NCI-H226 (cell line): ENCODE results near the gene NOL3.

Source experiments
- DNase-seq: peaks from one replicate; pipeline ENCODE4 v3.0.0-alpha.2; 2015

Gene NOL3

GRCh38 chr16:67155295-67156142 is 14.8 kb upstream of the NOL3 start:
- peak; percentile 51 for DNase-seq

GRCh38 chr16:67156143-67156844 is 14.0 kb upstream of the NOL3 start:
- DNase-seq = no peak

GRCh38 chr16:67157106-67157748 is 13.1 kb upstream of the NOL3 start:
- DNase-seq = no peak

- DNase-seq = no peak
Measured at GRCh38 chr16:67157892-67158635, 12.3 kb upstream of the NOL3 start.

GRCh38 chr16:67158637-67159600 is 11.4 kb upstream of the NOL3 start:
- no peak for DNase-seq

- DNase-seq = no peak
Measured at GRCh38 chr16:67161595-67162058, 8.7 kb upstream of the NOL3 start.

GRCh38 chr16:67162506-67163163 is 7.7 kb upstream of the NOL3 start:
- no peak for DNase-seq

GRCh38 chr16:67163164-67163998 is 7.0 kb upstream of the NOL3 start:
- DNase-seq = no peak

- no peak for DNase-seq
Measured at GRCh38 chr16:67163999-67164558, 6.3 kb upstream of the NOL3 start.

GRCh38 chr16:67164599-67165061 is 5.7 kb upstream of the NOL3 start, which contains the start of gene HSF4:
HSF4 (plus strand) TSS chr16:67164745; CDS start chr16:67164812, 67 bp downstream.
- DNase-seq = peak; percentile 36

GRCh38 chr16:67165121-67166078 is 4.9 kb upstream of the NOL3 start:
- DNase-seq = no peak

- no peak for DNase-seq
Measured at GRCh38 chr16:67166110-67166547, 4.2 kb upstream of the NOL3 start.

- no peak for DNase-seq
Measured at GRCh38 chr16:67166598-67167168, 3.7 kb upstream of the NOL3 start.

- DNase-seq = no peak
Measured at GRCh38 chr16:67167588-67167987, 2.8 kb upstream of the NOL3 start.

GRCh38 chr16:67169011-67169451 is 1.3 kb upstream of the NOL3 start:
- DNase-seq = no peak

- no peak for DNase-seq
Measured at GRCh38 chr16:67169642-67170167, 633 bp upstream of the NOL3 start.

- no peak for DNase-seq
Measured at GRCh38 chr16:67170949-67171649, 761 bp downstream of the NOL3 start.
